ENCODE results near the gene MAP7D3.

GRCh38 chrX:136261321-136261720 lies 10.1 kb upstream of the MAP7D3 start:
- TF ChIP-seq RAD21 (conservative IDR thresholded peaks at IDR 0.05), result no peak
- no peak for TF ChIP-seq REST (IDR thresholded peaks at IDR 0.05; ENCODE audit: borderline replicate concordance)

Data from neural cell (in vitro differentiated cells).